H9 (cell line): ENCODE measurements around the gene AIG1. TPM values are rescaled to one million over a fixed set of nuclear protein-coding genes. Genes with fewer than 3 reads are reported as not detected.

Source experiments
- DNase-seq: peaks from one replicate; pipeline ENCODE4 v3.0.0-alpha.2; 2017
- H2AFZ ChIP-seq: one replicate; pipeline ENCODE4 v1.6.1; 2013; ENCODE audit warnings: mild to moderate bottlenecking, low read length, control low read depth, moderate library complexity
- H2AK5ac ChIP-seq: 2 replicates; pipeline ENCODE4 v1.6.1; 2013; ENCODE audit warnings: low read length, control low read depth, mixed read lengths; ENCODE audit not compliant: insufficient read length
- H2BK120ac ChIP-seq: one replicate; pipeline ENCODE4 v1.6.1; 2013; ENCODE audit warnings: low read depth, mild to moderate bottlenecking, low read length, control low read depth, inconsistent platforms; ENCODE audit not compliant: poor library complexity, severe bottlenecking
- H2BK12ac ChIP-seq: 2 replicates; pipeline ENCODE4 v1.6.1; 2013; ENCODE audit warnings: low read length, control low read depth, mixed read lengths, low read depth; ENCODE audit not compliant: insufficient read length
- H2BK15ac ChIP-seq: 2 replicates; pipeline ENCODE4 v1.6.1; 2013; ENCODE audit warnings: low read depth, low read length, control low read depth
- H2BK20ac ChIP-seq: one replicate; pipeline ENCODE4 v1.6.1; 2013; ENCODE audit warnings: low read depth, mild to moderate bottlenecking, low read length, control low read depth, inconsistent platforms; ENCODE audit not compliant: poor library complexity, severe bottlenecking
- H2BK5ac ChIP-seq: 2 replicates; pipeline ENCODE4 v1.6.1; 2013; ENCODE audit warnings: low read length, control low read depth, mixed read lengths; ENCODE audit not compliant: insufficient read length
- H3K14ac ChIP-seq: 2 replicates; pipeline ENCODE4 v1.6.1; 2013; ENCODE audit warnings: low read length, control low read depth; ENCODE audit not compliant: insufficient read depth
- H3K18ac ChIP-seq: 2 replicates; pipeline ENCODE4 v1.6.1; 2013; ENCODE audit warnings: low read depth, mild to moderate bottlenecking, mixed read lengths, low read length, control low read depth; ENCODE audit not compliant: insufficient read length
- H3K23ac ChIP-seq: 2 replicates; pipeline ENCODE4 v1.6.1; 2013; ENCODE audit warnings: low read length, control low read depth, mixed read lengths, low read depth; ENCODE audit not compliant: insufficient read length
- H3K23me2 ChIP-seq: 2 replicates; pipeline ENCODE4 v1.6.1; 2013; ENCODE audit warnings: low read depth, mild to moderate bottlenecking, mixed read lengths, low read length, control low read depth; ENCODE audit not compliant: insufficient read length, poor library complexity, severe bottlenecking
- H3K27ac ChIP-seq: 2 replicates; pipeline ENCODE4 v1.5.1; 2013; ENCODE audit warnings: low read length, control low read depth, mixed read lengths, low read depth; ENCODE audit not compliant: insufficient read length
- H3K27me3 ChIP-seq: 2 replicates; pipeline ENCODE4 v1.6.1; 2013; ENCODE audit warnings: low read length, control low read depth, inconsistent platforms; ENCODE audit not compliant: insufficient read depth
- H3K4ac ChIP-seq: 2 replicates; pipeline ENCODE4 v1.6.1; 2013; ENCODE audit warnings: low read depth, mild to moderate bottlenecking, control low read depth, inconsistent platforms, low read length, moderate library complexity
- H3K4me1 ChIP-seq: 2 replicates; pipeline ENCODE4 v1.6.1; 2013; ENCODE audit warnings: low read length, control low read depth, inconsistent platforms; ENCODE audit not compliant: insufficient read depth
- H3K4me2 ChIP-seq: 2 replicates; pipeline ENCODE4 v1.6.1; 2013; ENCODE audit warnings: low read length, control low read depth, mixed read lengths; ENCODE audit not compliant: insufficient read length, insufficient read depth
- H3K56ac ChIP-seq: 2 replicates; pipeline ENCODE4 v1.6.1; 2013; ENCODE audit warnings: low read depth, mild to moderate bottlenecking, mixed read lengths, low read length, control low read depth; ENCODE audit not compliant: insufficient read length
- H3K79me1 ChIP-seq: 2 replicates; pipeline ENCODE4 v1.6.1; 2013; ENCODE audit warnings: low read depth, mild to moderate bottlenecking, moderate library complexity, low read length, control low read depth, inconsistent platforms; ENCODE audit not compliant: insufficient read depth, poor library complexity, severe bottlenecking
- H3K79me2 ChIP-seq: 2 replicates; pipeline ENCODE4 v1.6.1; 2013; ENCODE audit warnings: low read length, control low read depth, inconsistent platforms; ENCODE audit not compliant: insufficient read depth
- H3K9ac ChIP-seq: 2 replicates; pipeline ENCODE4 v1.6.1; 2013; ENCODE audit warnings: low read length, control low read depth, mixed read lengths; ENCODE audit not compliant: insufficient read length; ENCODE audit errors: extremely low read depth
- H3K9me3 ChIP-seq: one replicate; pipeline ENCODE4 v1.6.1; 2013; ENCODE audit warnings: low read depth, low read length, inconsistent platforms; ENCODE audit not compliant: control insufficient read depth
- H3T11ph ChIP-seq: one replicate; pipeline ENCODE4 v1.6.1; 2013; ENCODE audit warnings: mild to moderate bottlenecking, low read length, control low read depth, inconsistent platforms
- H4K20me1 ChIP-seq: one replicate; pipeline ENCODE4 v1.6.1; 2013; ENCODE audit not compliant: control insufficient read depth, insufficient read length, insufficient read depth
- H4K5ac ChIP-seq: 2 replicates; pipeline ENCODE4 v1.6.1; 2013; ENCODE audit warnings: low read depth, mild to moderate bottlenecking, mixed read lengths, low read length, control low read depth; ENCODE audit not compliant: insufficient read length
- H4K8ac ChIP-seq: replicated peaks from 2 replicates; pipeline ENCODE4 v1.6.1; 2013; ENCODE audit warnings: low read length, control low read depth, mixed read lengths, low read depth; ENCODE audit not compliant: insufficient read length
- H4K91ac ChIP-seq: 2 replicates; pipeline ENCODE4 v1.6.1; 2013; ENCODE audit warnings: low read depth, mild to moderate bottlenecking, moderate library complexity, mixed read lengths, low read length, control low read depth; ENCODE audit not compliant: insufficient read length
- H3K27ac Mint-ChIP-seq, 3 experiments: 2 replicates in 2 of 3; 3 replicates in 1 of 3; pipeline ENCODE4 v1.8.0; 2020 to 2021; ENCODE audit warnings: mixed read lengths in 3 of 3, mild to moderate bottlenecking in 1 of 3, moderate library complexity in 1 of 3
- H3K27me3 Mint-ChIP-seq: 2 replicates; pipeline ENCODE4 v1.8.0; 2021; ENCODE audit warnings: low read depth, mild to moderate bottlenecking, moderate library complexity, mixed read lengths
- H3K36me3 Mint-ChIP-seq, 3 experiments: 2 replicates in 2 of 3; 3 replicates in 1 of 3; pipeline ENCODE4 v1.8.0; 2020 to 2021; ENCODE audit warnings: low read depth in 3 of 3, mixed read lengths in 3 of 3; ENCODE audit not compliant: insufficient read depth in 1 of 3
- H3K4me1 Mint-ChIP-seq, 2 experiments: 2 replicates each; pipeline ENCODE4 v1.8.0; 2020; ENCODE audit warnings: mixed read lengths in 2 of 2
- H3K4me3 Mint-ChIP-seq, 2 experiments: 2 replicates in 1 of 2; 3 replicates in 1 of 2; pipeline ENCODE4 v1.8.0; 2020 to 2021; ENCODE audit warnings: mild to moderate bottlenecking in 2 of 2, mixed read lengths in 2 of 2, moderate library complexity in 1 of 2
- H3K9me3 Mint-ChIP-seq, 2 experiments: 2 replicates in 1 of 2; 3 replicates in 1 of 2; pipeline ENCODE4 v1.8.0; 2020; ENCODE audit warnings: mild to moderate bottlenecking in 2 of 2, mixed read lengths in 2 of 2, moderate library complexity in 1 of 2
- CTCF ChIP-seq: fragments of 200-600 bp; sonication (generic); conservative IDR thresholded peaks from 3 replicates; pipeline ENCODE4 v1.8.0; 2021; ENCODE audit warnings: antibody characterized with exemption, mild to moderate bottlenecking
- total RNA-seq: library from RNA; stranded (reverse); gene quantifications from 2 replicates; pipeline ENCODE4 v1.2.1, GENCODE V29; 2021

The AIG1 gene
- total RNA-seq, 1 experiment from 2014 or later, result 44.6 TPM

GRCh38 chr6:143183666-143184065 is 123.0 kb downstream of the AIG1 start:
- Mint-ChIP-seq H3K9me3 (no peaks in the 10 kb centered on the region), H3K36me3 (peaks cover 0 to 16% (median 14%) of the 10 kb centered on the region in 3 experiments; a peak in 5 of 7 replicates), H3K27me3 (no peaks in the 10 kb centered on the region; the same call in 1 of the 2 replicates), H3K4me3 (no peak overlapping the region), H3K4me1 (peaks cover 4 to 11% of the 10 kb centered on the region in 2 experiments; a peak in 3 of 4 replicates), H3K27ac (no peak overlapping the region)
- no peak overlapping the region for H2BK20ac ChIP-seq
- DNase-seq, result no peak
- no peaks in the 10 kb centered on the region for H3K79me1 ChIP-seq
- no peak overlapping the region for H2AK5ac ChIP-seq
- no peak overlapping the region for H3K14ac ChIP-seq
- no peak overlapping the region for H3K27ac ChIP-seq
- no peak overlapping the region for H2AFZ ChIP-seq
- H2BK5ac ChIP-seq, result no peak overlapping the region
- H3K9ac ChIP-seq, result no peak overlapping the region
- no peaks in the 10 kb centered on the region for H3K79me2 ChIP-seq
- H4K8ac ChIP-seq, result no peak overlapping the region
- H3K56ac ChIP-seq, result no peak overlapping the region
- no peaks in the 10 kb centered on the region for H4K20me1 ChIP-seq
- no peak overlapping the region for H2BK15ac ChIP-seq
- no peak overlapping the region for H4K5ac ChIP-seq
- no peak overlapping the region for H3K4ac ChIP-seq
- no peaks in the 10 kb centered on the region for H3K9me3 ChIP-seq
- no peak overlapping the region for H3K23ac ChIP-seq
- no peak overlapping the region for H4K91ac ChIP-seq
- H2BK12ac ChIP-seq, result no peak overlapping the region
- H2BK120ac ChIP-seq, result no peak overlapping the region
- no peak overlapping the region for H3K18ac ChIP-seq
- TF ChIP-seq CTCF, result no peak
- H3K4me1 ChIP-seq, result no peaks in the 10 kb centered on the region; the same call in 1 of the 2 replicates
- H3K27me3 ChIP-seq, result no peaks in the 10 kb centered on the region
- H3T11ph ChIP-seq, result no peak overlapping the region
- no peak overlapping the region for H3K4me2 ChIP-seq
- H3K23me2 ChIP-seq, result no peaks in the 10 kb centered on the region
